ENCODE results near the gene AQP1.

Gene AQP1

GRCh38 chr7:30911561-30911969, at the start of gene AQP1:
AQP1 (plus strand) TSS chr7:30911853; CDS start chr7:30911910, 57 bp downstream.
- no peak for DNase-seq

DNA sequence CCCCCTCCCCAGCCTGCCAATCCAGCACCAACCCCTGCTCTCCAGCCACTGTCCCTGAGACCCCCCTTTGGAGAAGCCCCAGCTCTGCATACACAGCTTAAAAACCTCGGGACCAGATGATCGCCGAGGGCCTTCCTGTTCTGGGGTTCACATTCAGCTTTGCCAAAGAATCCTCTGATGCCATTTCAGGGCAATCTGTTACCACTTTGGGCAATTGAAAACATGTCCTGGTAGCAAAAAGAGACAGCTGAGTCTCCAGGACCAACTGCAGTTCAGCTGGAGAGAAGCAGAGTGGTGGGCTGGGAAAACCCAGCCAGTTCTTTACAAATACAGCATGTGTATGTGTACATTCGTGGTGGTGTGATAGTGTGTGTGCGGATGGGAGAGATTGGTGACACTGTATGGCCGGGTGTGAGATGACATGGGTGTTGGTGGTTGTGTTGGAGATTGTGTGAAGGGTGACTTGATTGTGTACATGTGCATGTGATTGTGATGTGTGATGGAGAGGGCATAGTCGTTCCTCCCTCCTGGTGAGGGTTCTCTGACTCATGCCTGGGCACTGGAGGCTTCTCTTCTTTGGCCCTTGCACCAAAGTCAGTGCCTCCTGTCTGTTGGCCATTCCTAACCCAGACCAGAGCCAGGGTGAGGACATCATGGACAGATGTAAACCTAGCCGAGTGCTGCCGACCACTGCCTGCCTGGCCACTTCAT, 48.5 kb upstream of the AQP1 start:
- no peak for DNase-seq

DNA sequence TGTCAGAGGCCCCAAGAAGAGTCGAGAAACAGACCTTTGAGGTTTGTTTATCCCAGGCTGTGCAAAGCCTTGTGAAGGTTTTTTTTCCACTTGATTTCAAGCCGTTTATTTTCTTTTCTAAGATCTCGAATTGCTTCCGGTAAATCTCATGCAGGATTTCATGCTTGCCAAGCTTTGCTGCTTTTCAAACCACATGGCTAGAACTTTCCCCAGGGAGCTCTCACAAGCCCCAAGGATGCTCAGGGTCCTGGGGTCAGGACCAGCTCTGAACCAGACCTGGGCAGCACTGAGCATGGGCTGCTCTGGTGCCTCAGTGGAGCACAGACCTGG, 48.0 kb upstream of the AQP1 start:
- DNase-seq: no peak

DNA sequence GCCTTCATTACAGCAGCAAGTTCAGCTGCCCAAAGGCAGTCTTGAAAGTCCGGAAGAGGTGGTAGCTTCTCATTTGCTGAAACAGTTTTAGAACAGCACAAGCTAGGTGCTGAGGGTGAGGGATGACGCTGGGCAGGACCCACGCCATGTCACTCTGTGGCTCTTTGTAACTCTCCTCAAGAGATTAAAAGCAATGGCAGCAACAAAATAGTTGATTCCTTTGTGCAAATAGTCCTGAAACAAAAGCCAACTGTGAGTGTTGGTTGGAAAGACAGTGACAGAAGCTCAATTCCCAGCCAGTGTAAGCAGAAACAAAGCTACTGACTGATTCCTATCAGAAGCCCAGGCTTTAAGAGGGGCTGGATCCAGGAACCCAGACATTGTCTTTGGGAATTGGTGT, 47.6 kb upstream of the AQP1 start:
- no peak for DNase-seq

GRCh38 chr7:30865076-30865475, 46.6 kb upstream of the AQP1 start:
- DNase-seq: no peak

GRCh38 chr7:30865821-30866220, 45.8 kb upstream of the AQP1 start:
- DNase-seq: no peak

GRCh38 chr7:30866939-30867338, 44.7 kb upstream of the AQP1 start:
- DNase-seq: no peak

DNA sequence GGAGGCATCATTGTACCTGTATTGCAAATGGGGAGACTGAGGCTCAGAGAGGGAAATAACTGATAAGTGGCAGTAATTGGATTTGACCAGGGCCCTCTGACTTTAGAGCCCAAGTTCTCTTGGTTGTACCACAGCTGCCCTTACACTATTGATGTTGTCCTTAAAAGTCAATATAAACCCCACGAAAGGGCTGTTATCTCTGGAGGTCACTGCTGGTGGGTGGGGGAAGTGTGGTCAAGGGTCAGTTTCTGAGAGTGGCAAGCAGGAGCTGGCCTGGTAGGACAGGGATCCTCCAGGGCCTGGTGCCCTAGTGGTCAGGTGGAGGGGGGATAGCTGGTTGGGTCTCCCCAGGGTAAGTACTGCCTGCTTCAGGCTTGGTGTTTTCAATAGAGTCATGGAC, 44.2 kb upstream of the AQP1 start:
- no peak for DNase-seq

DNA sequence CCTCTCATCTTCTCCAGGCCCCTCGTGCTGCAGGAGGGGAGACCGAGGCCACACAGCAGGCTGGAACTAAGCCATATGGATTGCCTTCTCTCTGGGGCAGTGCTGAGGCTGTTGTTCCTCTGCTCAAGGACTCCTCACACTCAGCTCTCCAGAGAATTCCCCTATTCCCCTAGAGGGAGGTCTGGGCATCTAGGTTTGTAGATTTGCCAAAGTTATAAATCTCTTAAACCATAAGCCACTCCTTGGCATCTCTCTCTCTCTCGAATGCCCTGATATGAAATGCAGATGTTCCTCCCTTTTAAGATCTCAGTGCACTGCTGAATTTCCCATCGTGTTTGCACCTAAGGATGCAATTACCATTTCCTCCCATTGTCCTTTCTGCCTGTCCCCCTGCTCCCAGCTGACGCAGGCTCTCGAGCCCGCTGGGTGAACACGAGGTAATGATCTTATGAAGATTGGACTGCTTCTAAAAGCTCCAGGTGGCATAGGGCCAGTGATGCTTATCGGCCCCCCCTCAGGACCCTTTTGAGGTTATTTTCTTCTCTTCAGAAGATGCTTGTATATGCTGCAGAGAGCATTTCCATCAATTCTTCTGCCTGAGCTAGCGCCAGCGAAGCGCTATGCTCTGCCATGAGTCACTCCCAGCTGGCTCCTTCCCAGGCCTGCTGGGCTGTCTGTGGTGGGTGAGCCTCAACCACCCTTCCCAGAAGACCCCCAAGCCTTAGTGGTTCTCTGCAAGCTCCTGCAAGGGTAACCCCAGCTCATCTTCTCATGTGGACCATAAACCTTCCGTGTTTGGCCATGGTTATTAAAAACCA, 41.6 kb upstream of the AQP1 start:
- DNase-seq: no peak

- DNase-seq: no peak
Measured at GRCh38 chr7:30870821-30871518, 40.7 kb upstream of the AQP1 start.

- DNase-seq: no peak
Measured at GRCh38 chr7:30871655-30872054, 40.0 kb upstream of the AQP1 start.

DNA sequence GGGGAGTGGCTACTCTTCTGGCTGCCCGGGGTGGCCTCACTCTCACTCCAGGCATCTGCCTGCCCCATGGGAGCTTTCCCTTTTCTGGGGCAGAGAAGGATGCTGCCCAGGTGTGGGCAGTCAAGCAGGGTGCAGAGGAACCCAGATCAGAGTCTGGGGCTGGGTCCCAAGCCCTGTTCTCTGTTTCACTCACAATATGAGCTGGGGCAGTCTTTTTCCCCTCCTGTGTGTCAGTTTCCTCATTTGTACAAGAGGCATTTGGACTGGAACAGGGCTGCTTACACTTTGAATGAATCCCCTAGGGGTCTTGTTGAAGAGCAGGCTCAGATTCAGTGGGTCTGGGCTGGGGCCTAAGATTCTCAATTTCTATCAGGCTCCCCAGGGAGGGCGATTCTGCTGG, 38.4 kb upstream of the AQP1 start:
- DNase-seq: no peak

DNA sequence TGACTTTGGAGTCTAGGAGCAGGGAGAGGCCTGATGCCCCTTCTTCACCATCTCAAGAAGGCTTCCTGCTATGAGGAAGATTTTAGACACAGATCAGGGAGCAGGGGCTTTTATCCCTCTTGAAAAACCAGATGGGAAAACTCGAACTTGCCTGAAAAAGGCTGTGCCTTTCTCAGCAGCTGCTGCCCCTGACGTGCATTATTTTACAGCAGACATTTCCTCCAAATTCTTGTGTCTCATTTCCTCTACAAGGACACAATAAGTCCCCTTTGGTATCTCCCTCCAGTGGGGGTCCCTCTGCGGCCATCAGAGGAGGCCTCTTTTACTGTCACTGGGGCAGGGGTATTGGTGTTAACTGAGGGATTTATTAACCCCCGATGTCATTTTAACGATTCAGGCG, 38.0 kb upstream of the AQP1 start:
- no peak for DNase-seq

- no peak for DNase-seq
Measured at GRCh38 chr7:30874656-30875302, 36.9 kb upstream of the AQP1 start.

DNA sequence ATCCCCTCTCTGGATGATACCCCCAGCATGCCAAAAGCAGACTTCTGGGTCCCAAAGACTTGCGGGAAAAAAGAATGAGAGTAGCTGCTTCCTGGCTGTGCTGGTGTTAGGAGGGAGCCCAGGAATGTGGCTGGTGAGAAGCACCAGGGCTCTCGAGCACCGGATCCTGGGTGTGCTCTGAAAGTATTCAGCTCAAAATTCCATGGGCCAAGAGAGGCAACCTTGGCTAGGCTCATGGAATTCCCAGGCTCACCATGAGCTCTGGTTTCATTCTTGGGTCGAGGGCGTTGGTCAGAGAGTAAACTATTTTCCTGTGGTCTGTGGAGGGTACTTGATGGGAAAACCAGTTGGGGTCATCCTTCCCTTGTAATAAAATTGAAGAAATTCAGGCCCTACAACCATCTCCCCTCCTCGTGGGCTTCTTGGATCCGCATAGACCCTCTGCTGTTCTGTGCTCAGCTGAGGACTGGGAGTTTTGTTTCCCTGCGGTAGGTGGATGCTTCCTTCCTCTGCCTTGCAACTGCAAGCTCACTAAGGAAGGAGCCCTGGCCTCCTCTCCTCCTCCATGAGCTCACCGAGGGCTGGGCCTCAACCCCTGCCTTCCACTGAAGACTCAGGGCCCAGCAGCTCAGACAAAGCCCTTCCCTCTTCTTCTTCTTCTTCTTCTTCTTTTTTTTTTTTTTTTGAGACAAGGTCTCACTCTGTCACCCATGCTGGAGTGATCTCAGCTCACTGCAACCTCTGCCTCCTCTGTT, 34.5 kb upstream of the AQP1 start:
- no peak for DNase-seq

- no peak for DNase-seq
Measured at GRCh38 chr7:30877993-30878392, 33.7 kb upstream of the AQP1 start.

DNA sequence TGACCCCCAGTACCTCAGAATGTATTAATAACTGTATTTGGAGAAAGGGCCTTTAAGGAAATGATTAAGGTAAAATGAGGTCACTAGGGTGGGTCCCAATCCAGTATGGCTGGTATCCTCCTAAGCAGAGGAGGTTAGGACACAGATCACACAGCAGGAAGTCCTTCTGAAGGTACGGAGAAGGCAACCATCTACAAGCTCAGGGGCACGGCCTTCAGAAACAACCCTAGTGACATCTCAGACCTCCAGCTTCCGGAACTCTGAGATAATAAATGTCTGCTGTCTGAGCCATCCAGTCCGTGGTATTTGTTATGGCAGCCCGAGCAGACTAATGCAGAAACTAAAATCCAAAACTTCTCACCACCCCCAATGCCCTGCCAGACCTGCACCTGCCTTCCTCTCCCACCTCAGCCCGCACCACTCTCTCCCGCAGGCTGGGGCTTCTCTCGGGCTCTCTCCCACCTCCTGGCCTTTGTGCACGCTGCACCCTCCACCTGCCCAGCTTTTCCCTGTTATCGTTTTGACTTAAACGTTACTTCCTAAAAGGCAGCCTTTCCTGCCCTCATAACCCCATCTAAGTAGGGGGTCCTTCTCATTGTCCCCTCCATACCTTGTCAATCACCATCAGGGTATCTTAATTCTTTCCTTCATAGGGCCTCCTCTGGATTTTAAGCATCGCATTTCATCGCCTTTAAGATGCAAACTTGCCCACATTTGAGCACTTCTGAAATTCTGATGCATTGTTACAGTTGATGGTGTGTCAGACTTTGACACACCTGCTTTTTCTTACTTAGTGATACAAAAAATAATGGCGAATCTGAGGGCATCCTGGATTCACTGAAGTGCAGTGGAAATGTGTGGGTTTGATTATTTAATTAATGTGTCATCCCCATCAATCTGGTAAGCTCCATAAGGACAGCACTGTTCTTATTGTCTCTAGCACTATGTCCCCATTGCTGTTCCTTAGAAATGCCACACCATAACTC, 32.2 kb upstream of the AQP1 start:
- DNase-seq: no peak

DNA sequence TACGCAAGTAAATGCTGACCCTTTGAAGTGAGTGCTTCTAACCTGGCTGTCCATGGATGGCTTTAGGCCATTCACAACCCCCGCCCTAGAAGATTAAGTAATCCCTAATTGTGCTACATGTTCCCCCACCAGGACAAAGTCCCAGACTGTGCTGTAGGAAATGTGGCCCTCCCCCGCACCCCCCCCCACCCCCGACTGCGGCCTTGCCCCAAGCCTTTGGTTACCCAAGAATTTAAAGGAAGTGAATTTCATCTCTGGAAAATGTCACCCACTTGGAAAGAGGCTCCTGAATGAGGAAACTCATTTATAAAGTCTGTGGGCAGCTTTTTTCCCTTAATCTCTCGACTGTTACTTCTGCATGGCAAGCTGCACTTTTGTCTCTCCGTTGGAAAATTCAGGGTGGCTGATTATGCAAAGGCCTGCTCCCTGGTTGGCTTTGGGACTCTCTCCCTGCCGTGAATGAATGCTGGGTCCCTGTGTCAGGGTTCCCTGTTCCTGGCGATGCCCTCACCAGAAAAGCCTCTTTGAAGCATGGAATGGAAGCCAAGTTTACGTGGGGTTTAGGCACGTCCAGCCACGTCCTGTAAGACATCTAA, 31.4 kb upstream of the AQP1 start:
- DNase-seq: no peak

DNA sequence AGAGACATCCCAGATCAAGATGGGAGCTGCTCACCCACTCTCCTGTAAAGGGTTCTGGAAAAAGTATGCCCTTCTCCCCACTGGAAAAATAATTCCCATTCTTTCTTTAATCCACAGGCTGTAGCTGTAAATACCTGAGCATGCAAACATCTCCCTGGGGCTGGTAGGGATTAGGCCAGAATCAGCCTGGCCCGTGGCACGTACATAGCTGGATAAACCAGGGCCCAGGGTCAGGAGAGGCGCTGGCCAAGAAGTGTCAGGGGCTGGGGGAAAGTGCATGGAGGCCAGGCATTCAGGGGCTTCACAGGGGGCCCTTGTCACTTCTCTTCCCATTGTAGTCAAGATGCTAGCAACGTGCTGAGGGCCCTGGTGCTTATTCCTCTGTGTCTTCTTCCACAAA, 30.7 kb upstream of the AQP1 start:
- DNase-seq: no peak

DNA sequence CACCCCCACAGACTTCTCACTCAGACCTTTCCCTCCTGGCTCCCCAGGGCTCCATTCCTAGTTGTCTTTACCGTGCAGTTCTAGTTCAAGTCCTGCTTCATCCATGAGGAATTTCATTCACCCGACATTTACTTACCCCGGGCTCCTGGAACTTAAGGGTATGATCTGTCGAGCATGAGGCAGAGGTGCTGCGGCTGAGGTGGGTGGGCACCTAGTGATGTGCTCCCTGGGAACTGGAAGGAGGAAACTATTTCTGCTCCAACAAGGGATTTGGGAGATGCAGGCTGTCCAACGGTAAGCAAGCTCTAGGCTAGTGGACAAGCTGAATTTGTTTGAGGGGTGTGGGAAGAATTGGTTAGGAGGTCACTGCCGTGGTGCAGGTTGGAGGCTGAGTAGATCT, 30.2 kb upstream of the AQP1 start:
- DNase-seq: no peak

DNA sequence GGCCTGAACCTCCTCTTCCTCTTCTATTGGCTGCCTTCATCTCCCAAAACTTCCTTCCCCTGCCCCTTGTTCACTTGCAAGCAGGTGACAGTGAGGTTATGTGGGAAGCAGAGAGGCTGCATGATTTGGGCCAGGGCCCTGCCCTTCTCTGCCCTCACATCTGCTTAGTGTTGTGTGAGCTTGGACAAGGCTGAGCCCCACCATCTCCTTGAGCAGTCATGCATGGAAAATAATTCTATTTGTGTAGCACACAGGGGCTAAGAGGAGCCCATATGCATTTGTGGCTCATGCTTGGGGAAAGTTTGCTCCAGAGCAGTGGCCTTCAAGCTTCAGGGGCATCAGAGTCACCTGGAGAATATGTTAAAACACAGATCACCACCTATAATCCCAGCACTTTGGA, 26.8 kb upstream of the AQP1 start:
- no peak for DNase-seq

Measured in OCI-M1 (cell line).